IPS-18c (cell line): ENCODE measurements around the gene ACE.
"Not testable (repeated sequence)": the region's sequence is repeated elsewhere in the genome, so short reads cannot be mapped to it uniquely, and the experiment has no call there.

Source experiments
- H3K4me3 ChIP-seq: 2 replicates; pipeline ENCODE4 v1.7.0; 2013; ENCODE audit warnings: low read depth, mild to moderate bottlenecking, low read length, moderate library complexity; ENCODE audit not compliant: insufficient read depth
- H3K9me3 ChIP-seq: one replicate; pipeline ENCODE4 v1.6.1; 2013; ENCODE audit warnings: mild to moderate bottlenecking, low read length, moderate library complexity; ENCODE audit not compliant: control insufficient read depth, insufficient read depth

ACE gene

GRCh38 chr17:63455417-63455816 is 21.4 kb upstream of the ACE start:
- Histone ChIP-seq H3K9me3 (no peaks in the 10 kb centered on the region), H3K4me3 (no peak overlapping the region)

GRCh38 chr17:63458478-63458877 is 18.4 kb upstream of the ACE start:
- Histone ChIP-seq H3K4me3 (no peak overlapping the region), H3K9me3 (no peaks in the 10 kb centered on the region)

GRCh38 chr17:63460018-63460417 is 16.8 kb upstream of the ACE start:
- no peak overlapping the region for H3K4me3 ChIP-seq
- H3K9me3 ChIP-seq: no peaks in the 10 kb centered on the region

- H3K4me3 ChIP-seq: no peak overlapping the region
- H3K9me3 ChIP-seq: no peaks in the 10 kb centered on the region
Measured at GRCh38 chr17:63463771-63464170, 13.1 kb upstream of the ACE start.

- H3K9me3 ChIP-seq: no peaks in the 10 kb centered on the region
- H3K4me3 ChIP-seq: no peak overlapping the region
Measured at GRCh38 chr17:63464691-63465236, 12.1 kb upstream of the ACE start.

GRCh38 chr17:63468099-63468498 is 8.8 kb upstream of the ACE start:
- H3K4me3 ChIP-seq, H3K9me3 ChIP-seq: not testable (repeated sequence)

GRCh38 chr17:63474174-63474573 is 2.7 kb upstream of the ACE start:
- no peak overlapping the region for H3K4me3 ChIP-seq
- peaks cover 2% of the 10 kb centered on the region for H3K9me3 ChIP-seq

- no peak overlapping the region for H3K4me3 ChIP-seq
- H3K9me3 ChIP-seq: peaks cover 2% of the 10 kb centered on the region
Measured at GRCh38 chr17:63474586-63475460, 2.0 kb upstream of the ACE start.

- peaks cover 2% of the 10 kb centered on the region for H3K9me3 ChIP-seq
- H3K4me3 ChIP-seq: peak overlapping the region; percentile 53
Measured at GRCh38 chr17:63475491-63476412, 1.1 kb upstream of the ACE start.

GRCh38 chr17:63476459-63476853 is 405 bp upstream of the ACE start:
- peak overlapping the region; percentile 53 for H3K4me3 ChIP-seq

GRCh38 chr17:63477480-63478440 is 899 bp downstream of the ACE start:
- peaks cover 2% of the 10 kb centered on the region for H3K9me3 ChIP-seq
- peak overlapping the region; percentile 53 for H3K4me3 ChIP-seq

More at GRCh38 chr17:63476459-63476853, 405 bp upstream of the ACE start:
- peaks cover 2% of the 10 kb centered on the region for H3K9me3 ChIP-seq

GRCh38 chr17:63478814-63479494 is 2.1 kb downstream of the ACE start:
- peaks cover 2% of the 10 kb centered on the region for H3K9me3 ChIP-seq
- no peak overlapping the region; the same call in 1 of the 2 replicates for H3K4me3 ChIP-seq

- Histone ChIP-seq H3K4me3 (no peak overlapping the region), H3K9me3 (peaks cover 2% of the 10 kb centered on the region)
Measured at GRCh38 chr17:63479495-63480184, 2.8 kb downstream of the ACE start.

- Histone ChIP-seq H3K4me3 (no peak overlapping the region), H3K9me3 (peaks cover 2% of the 10 kb centered on the region)
Measured at GRCh38 chr17:63480192-63480784, 3.4 kb downstream of the ACE start.

- no peak overlapping the region for H3K4me3 ChIP-seq
- peaks cover 2% of the 10 kb centered on the region for H3K9me3 ChIP-seq
Measured at GRCh38 chr17:63480826-63481487, 4.1 kb downstream of the ACE start.
